Activated T-helper 2 cell treated with anti-CD3 and anti-CD28 coated beads, Interferon-gamma antibody, Interleukin-2, Interleukin-4, amounts not matched to agents 10 μg/mL and 5 μg/mL and 100 μg/mL, durations not matched to agents 14 hours and 24 hours and 36 hours (primary cell): ENCODE measurements around the gene GALNT17. TPM values are rescaled to one million over a fixed set of nuclear protein-coding genes. Genes with fewer than 3 reads are reported as not detected.

Source experiments
- DNase-seq: peaks from one replicate; pipeline ENCODE4 v3.0.0; 2021; ENCODE audit warnings: low spot score
- H3K27ac Mint-ChIP-seq: one replicate; pipeline ENCODE4 v1.8.0; 2021; ENCODE audit warnings: mixed read lengths
- H3K27me3 Mint-ChIP-seq: one replicate; pipeline ENCODE4 v1.8.0; 2021; ENCODE audit warnings: low read depth, mixed read lengths
- H3K36me3 Mint-ChIP-seq: one replicate; pipeline ENCODE4 v1.8.0; 2021; ENCODE audit warnings: low read depth, mixed read lengths
- H3K4me1 Mint-ChIP-seq: one replicate; pipeline ENCODE4 v1.8.0; 2021; ENCODE audit warnings: low read depth, mixed read lengths
- H3K4me3 Mint-ChIP-seq: one replicate; pipeline ENCODE4 v1.8.0; 2021; ENCODE audit warnings: low read depth, mild to moderate bottlenecking, moderate library complexity, mixed read lengths
- H3K9me3 Mint-ChIP-seq: one replicate; pipeline ENCODE4 v1.8.0; 2021; ENCODE audit warnings: mixed read lengths
- intact Hi-C: fragments of 100-400 bp; cut with micrococcal nuclease; formaldehyde crosslinking; loops from one replicate; pipeline ENCODE4 v1.15.1; 2023
- total RNA-seq: library from RNA; stranded (reverse); gene quantifications from 2 replicates; pipeline ENCODE4 v1.2.3, GENCODE V29; 2022

The GALNT17 gene
- total RNA-seq, 1 donor from 2014 or later, result not detected

- Mint-ChIP-seq H3K27me3 (peaks cover 6% of the 10 kb centered on the region), H3K9me3 (peaks cover 24% of the 10 kb centered on the region), H3K4me1 (no peaks in the 10 kb centered on the region), H3K36me3 (no peaks in the 10 kb centered on the region), H3K27ac (no peak overlapping the region), H3K4me3 (no peak overlapping the region)
- intact Hi-C loops, result no loop called here
- no peak for DNase-seq
Observed at GRCh38 chr7:71135116-71135515, 3.2 kb downstream of the GALNT17 start.

GRCh38 chr7:71135663-71136062 lies 3.7 kb downstream of the GALNT17 start:
- Mint-ChIP-seq H3K27ac (no peak overlapping the region), H3K27me3 (peaks cover 5% of the 10 kb centered on the region), H3K9me3 (peaks cover 28% of the 10 kb centered on the region), H3K36me3 (no peaks in the 10 kb centered on the region), H3K4me1 (no peaks in the 10 kb centered on the region), H3K4me3 (no peak overlapping the region)
- intact Hi-C loops, result no loop called here
- no peak for DNase-seq

DNA sequence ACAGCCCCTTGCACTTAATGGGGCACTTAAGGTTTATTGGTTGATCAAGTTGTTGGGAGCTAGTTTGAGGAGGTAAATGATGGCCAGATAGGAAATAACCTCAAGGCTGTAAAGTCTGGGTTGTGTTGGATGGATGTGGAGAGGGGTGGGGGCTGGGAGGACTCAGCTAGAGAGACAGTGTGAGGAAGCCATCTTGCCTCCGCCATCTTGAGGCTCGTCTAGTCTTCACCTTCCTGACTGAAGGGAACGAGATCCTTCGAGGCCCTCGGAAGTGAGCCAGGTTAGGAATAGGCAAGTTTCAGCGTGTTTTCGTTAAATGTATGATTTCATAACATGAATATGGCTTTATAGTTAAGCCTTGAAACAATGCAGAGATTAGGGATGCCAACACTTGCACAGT lies 5.5 kb downstream of the GALNT17 start:
- intact Hi-C loops, result no loop called here
- Mint-ChIP-seq H3K27me3 (peaks cover 2% of the 10 kb centered on the region), H3K9me3 (peaks cover 32% of the 10 kb centered on the region), H3K4me1 (no peaks in the 10 kb centered on the region), H3K27ac (no peak overlapping the region), H3K36me3 (no peaks in the 10 kb centered on the region), H3K4me3 (no peak overlapping the region)
- no peak for DNase-seq

DNA sequence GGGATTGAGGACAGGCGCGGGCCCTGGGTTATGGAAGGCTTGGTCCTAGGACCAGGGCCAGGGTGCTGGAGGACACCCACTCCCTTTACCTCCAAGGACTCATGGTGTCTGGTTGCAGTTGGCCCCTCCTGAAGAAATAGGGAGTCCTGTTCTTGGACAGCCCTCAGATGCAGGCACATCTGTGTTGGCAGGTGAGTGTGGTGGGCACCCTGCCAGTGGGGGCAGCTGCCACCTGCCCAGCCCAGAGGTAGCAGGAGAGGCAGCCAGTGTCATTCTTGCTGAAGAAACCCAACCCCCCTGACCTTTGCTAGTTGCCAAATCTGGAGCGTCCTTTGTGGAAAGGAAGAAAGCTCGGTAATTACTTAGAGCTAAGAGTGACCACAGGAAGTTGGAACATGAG lies 8.3 kb downstream of the GALNT17 start:
- Mint-ChIP-seq H3K4me1 (no peaks in the 10 kb centered on the region), H3K4me3 (no peak overlapping the region), H3K27me3 (no peaks in the 10 kb centered on the region), H3K36me3 (no peaks in the 10 kb centered on the region), H3K27ac (no peak overlapping the region), H3K9me3 (peaks cover 46% of the 10 kb centered on the region)
- intact Hi-C loops, result no loop called here
- no peak for DNase-seq

- H3K27ac Mint-ChIP-seq, result no peak overlapping the region
- H3K9me3 Mint-ChIP-seq, result peaks cover 37% of the 10 kb centered on the region
- H3K27me3 Mint-ChIP-seq, result no peaks in the 10 kb centered on the region
- intact Hi-C loops, result no loop called here
- no peaks in the 10 kb centered on the region for H3K36me3 Mint-ChIP-seq
- H3K4me1 Mint-ChIP-seq, result no peaks in the 10 kb centered on the region
- no peak for DNase-seq
- no peak overlapping the region for H3K4me3 Mint-ChIP-seq
Observed at GRCh38 chr7:71144963-71145362, 13.0 kb downstream of the GALNT17 start.

DNA sequence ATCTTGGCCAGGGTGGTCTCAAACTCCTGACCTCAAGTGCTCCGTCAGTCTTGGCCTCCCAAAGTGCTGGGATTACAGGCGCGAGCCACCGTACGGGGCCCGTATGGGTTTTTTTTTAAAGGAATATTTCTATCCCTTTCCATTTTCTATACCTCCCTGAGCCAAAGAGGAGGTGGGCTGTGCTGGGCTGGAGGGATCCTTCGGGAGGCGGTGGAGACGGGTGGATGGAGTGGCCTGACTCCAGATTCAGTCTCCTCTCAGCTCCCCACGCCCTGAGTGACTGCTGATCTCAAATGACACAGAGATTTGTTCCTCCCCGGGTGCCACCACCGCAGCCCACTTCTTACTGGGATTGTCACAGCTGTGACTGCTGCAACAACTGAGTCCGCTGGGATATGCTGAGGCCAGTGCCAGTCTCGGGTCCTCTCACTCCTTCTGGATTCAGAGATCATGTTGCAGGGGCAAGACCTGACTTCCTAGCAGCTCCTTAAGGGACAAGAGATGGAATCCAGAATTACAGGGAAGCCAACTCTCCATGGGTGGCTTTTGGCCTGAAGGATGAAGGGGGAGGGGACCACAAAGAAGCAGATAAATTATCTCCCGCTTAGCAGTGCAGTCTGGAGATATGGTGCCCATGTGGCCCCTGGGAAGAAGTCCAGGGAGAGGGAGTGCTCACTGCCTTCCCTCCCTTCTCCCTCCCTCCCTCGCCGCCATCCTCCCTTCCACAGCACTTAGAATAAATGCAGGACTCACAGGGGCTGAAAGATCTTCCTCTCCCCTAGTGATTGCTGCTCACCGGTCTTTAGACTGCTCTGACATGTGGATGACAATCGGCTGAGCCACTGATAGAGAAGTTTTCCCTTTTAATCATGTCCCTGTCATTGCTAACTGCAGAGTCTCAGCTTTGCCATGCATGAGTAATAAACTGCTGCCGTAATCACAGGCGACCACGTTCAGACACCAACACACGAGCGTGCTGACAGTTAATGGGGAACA lies 14.3 kb downstream of the GALNT17 start:
- no peaks in the 10 kb centered on the region for H3K4me1 Mint-ChIP-seq

DNA sequence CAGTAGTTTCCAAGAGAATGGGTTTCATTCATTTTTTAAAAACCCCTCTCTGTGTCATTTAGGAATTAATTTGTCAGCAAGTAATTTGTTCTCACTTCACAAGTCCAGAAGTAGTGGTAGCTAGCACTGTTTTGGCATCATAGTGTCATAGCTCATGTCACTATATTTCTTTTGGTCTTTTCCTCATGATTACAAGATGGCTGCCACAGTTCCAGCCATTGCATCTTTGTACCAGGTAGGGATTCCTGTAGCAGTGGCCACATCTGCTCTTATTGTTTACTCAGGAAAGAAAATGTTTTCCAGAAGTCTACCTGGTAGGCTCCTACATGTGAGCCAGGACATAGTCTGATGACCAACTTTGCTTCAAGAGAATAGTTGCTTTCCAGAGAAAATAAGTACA lies 16.2 kb downstream of the GALNT17 start:
- Mint-ChIP-seq H3K27ac (no peak overlapping the region), H3K4me3 (no peak overlapping the region), H3K27me3 (no peaks in the 10 kb centered on the region), H3K9me3 (peaks cover 50% of the 10 kb centered on the region), H3K4me1 (no peaks in the 10 kb centered on the region), H3K36me3 (no peaks in the 10 kb centered on the region)
- no peak for DNase-seq
- intact Hi-C loops, result no loop called here

More for the DNA sequence above, 14.3 kb downstream of the GALNT17 start:
- no peak for DNase-seq
- Mint-ChIP-seq H3K27me3 (no peaks in the 10 kb centered on the region), H3K36me3 (no peaks in the 10 kb centered on the region), H3K9me3 (peaks cover 40% of the 10 kb centered on the region), H3K4me3 (no peak overlapping the region), H3K27ac (no peak overlapping the region)
- intact Hi-C loops, result no loop called here

DNA sequence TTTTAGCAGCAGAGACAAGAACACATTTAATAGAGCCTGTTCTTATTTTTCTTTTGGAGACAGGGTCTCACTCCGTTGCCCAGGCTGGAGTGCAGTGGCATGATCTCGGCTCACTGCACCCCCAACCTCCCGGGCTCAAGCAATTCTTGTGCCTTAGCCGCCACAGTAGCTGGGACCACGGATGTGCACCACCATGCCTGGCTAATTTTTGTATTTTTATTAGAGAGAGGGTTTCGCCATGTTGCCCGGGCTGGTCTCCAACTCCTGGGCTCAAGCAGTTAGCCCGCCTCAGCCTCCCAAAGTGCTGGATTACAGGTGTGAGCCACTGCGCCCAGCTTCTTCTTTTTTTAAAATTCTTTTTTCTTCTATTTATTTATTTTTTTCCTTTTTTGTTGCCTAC lies 23.3 kb downstream of the GALNT17 start:
- Mint-ChIP-seq H3K9me3 (peaks cover 50% of the 10 kb centered on the region), H3K4me3 (no peak overlapping the region), H3K4me1 (no peaks in the 10 kb centered on the region), H3K36me3 (no peaks in the 10 kb centered on the region), H3K27me3 (no peaks in the 10 kb centered on the region), H3K27ac (no peak overlapping the region)
- no peak for DNase-seq
- intact Hi-C loops, result no loop called here

GRCh38 chr7:71157757-71158156 lies 25.8 kb downstream of the GALNT17 start:
- no peak overlapping the region for H3K4me3 Mint-ChIP-seq
- H3K27ac Mint-ChIP-seq, result no peak overlapping the region
- intact Hi-C loops, result no loop called here
- no peaks in the 10 kb centered on the region for H3K4me1 Mint-ChIP-seq
- peaks cover 38% of the 10 kb centered on the region for H3K9me3 Mint-ChIP-seq
- H3K36me3 Mint-ChIP-seq, result no peaks in the 10 kb centered on the region
- H3K27me3 Mint-ChIP-seq, result no peaks in the 10 kb centered on the region
- DNase-seq, result no peak

GRCh38 chr7:71165708-71166107 lies 33.8 kb downstream of the GALNT17 start:
- DNase-seq, result no peak
- peaks cover 38% of the 10 kb centered on the region for H3K9me3 Mint-ChIP-seq
- no peaks in the 10 kb centered on the region for H3K4me1 Mint-ChIP-seq
- H3K36me3 Mint-ChIP-seq, result no peaks in the 10 kb centered on the region
- H3K27me3 Mint-ChIP-seq, result no peaks in the 10 kb centered on the region
- no peak overlapping the region for H3K27ac Mint-ChIP-seq
- no peak overlapping the region for H3K4me3 Mint-ChIP-seq
- intact Hi-C loops, result no loop called here

GRCh38 chr7:71171476-71171875 lies 39.5 kb downstream of the GALNT17 start:
- Mint-ChIP-seq H3K4me3 (no peak overlapping the region), H3K27me3 (no peaks in the 10 kb centered on the region), H3K27ac (no peak overlapping the region), H3K36me3 (no peaks in the 10 kb centered on the region), H3K4me1 (no peaks in the 10 kb centered on the region), H3K9me3 (peaks cover 41% of the 10 kb centered on the region)
- DNase-seq, result no peak
- intact Hi-C loops, result no loop called here

DNA sequence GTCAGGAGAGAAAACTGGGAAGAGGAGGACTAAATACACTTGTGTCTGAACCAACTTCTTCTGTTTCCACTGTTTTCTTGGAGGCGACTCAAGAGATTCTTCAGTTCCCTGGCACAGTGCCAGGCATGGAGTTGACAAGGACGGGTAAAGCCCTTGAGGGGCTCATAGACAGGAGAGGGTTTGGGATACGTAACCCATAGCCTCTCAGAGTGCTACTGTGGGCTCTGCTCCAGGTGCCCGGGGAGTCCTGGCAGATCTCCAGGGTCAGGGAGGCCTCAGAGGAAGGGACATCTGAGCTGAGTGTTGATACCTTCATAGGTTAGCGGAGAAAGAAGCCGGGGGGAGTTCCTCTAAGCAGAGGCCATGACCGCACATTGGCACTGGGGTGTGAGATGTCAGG lies 42.0 kb downstream of the GALNT17 start:
- DNase-seq, result no peak
- intact Hi-C loops, result no loop called here
- Mint-ChIP-seq H3K4me1 (no peaks in the 10 kb centered on the region), H3K4me3 (no peak overlapping the region), H3K27me3 (no peaks in the 10 kb centered on the region), H3K27ac (no peak overlapping the region), H3K9me3 (peaks cover 46% of the 10 kb centered on the region), H3K36me3 (no peaks in the 10 kb centered on the region)

DNA sequence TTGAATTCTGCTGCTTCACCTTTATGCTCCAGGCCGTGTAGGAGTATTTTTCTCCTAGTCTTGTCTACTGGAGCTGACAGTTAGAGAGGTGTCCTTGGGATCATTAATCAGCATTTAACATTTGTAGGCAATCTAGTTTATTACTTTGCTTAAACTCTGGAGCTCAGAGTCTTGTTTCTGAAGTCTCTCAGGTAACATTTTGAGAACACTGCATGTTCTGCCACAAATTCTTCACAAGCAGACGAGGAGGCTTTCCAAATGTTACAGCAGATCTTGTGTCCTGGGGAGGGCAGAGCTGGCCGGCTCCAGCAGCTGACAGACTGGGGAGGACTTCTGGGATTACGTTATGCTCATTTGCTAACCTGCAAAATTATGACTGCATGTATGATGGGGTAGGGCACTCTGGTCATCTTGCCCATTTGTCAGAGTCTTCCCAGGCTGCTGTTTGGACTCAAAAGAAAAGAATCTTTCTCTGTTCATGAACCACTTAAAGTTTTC lies 50.5 kb downstream of the GALNT17 start:
- no peak overlapping the region for H3K27ac Mint-ChIP-seq
- H3K4me3 Mint-ChIP-seq, result no peak overlapping the region
- intact Hi-C loops, result no loop called here

More for the DNA sequence above, 50.5 kb downstream of the GALNT17 start:
- Mint-ChIP-seq H3K27me3 (no peaks in the 10 kb centered on the region), H3K4me1 (no peaks in the 10 kb centered on the region), H3K36me3 (no peaks in the 10 kb centered on the region), H3K9me3 (peaks cover 44% of the 10 kb centered on the region)
- DNase-seq, result no peak
